ENCODE data around the gene FOXN3.

The FOXN3 gene

DNA sequence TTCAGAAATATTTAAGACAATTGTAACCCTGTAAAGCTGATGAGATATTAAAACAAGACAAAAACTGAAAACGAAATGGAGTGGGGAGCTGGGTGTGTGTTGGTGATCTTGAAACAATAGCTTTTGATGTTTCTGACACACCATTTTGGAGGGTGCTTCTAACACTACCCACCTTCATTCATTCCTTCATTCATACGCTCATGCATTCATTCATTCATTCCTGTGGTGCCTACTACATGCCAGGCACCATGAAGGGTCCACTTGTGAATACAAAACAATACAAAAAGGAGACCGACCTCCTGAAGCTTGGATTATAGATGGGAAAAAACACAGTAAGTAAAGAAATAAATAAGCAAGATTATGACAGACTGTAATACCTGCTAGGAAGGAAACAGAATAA, 60.5 kb downstream of the FOXN3 start:
- TF ChIP-seq, protein P1, sequence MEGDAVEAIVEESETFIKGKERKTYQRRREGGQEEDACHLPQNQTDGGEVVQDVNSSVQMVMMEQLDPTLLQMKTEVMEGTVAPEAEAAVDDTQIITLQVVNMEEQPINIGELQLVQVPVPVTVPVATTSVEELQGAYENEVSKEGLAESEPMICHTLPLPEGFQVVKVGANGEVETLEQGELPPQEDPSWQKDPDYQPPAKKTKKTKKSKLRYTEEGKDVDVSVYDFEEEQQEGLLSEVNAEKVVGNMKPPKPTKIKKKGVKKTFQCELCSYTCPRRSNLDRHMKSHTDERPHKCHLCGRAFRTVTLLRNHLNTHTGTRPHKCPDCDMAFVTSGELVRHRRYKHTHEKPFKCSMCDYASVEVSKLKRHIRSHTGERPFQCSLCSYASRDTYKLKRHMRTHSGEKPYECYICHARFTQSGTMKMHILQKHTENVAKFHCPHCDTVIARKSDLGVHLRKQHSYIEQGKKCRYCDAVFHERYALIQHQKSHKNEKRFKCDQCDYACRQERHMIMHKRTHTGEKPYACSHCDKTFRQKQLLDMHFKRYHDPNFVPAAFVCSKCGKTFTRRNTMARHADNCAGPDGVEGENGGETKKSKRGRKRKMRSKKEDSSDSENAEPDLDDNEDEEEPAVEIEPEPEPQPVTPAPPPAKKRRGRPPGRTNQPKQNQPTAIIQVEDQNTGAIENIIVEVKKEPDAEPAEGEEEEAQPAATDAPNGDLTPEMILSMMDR (conservative IDR thresholded peaks at IDR 0.05; ENCODE audit: low read depth), result no peak
- H3K27ac ChIP-seq, result no peak overlapping the region
- DNase-seq (ENCODE audit: low spot score), result no peak
- ChIA-PET POLR2A (ENCODE audit: low non-redundant PET) (no interaction called here), CTCF (no interaction called here)

DNA sequence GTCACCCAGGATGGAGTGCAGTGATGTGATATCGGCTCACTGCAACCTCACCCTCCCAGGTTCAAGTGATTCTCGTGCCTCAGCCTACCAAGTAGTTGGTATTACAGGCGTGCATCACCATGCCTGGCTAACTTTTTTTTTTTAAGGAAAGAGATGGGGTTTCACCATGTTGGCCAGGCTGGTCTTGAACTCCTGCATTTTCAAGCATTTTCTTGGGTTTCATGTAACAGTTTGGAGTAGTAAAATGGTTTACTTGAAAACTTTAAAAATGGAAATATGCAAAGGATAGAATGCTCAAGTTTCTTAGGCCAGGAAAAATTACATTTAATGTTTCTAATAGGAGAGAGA, 63.3 kb downstream of the FOXN3 start:
- DNase-seq (ENCODE audit: low spot score), result no peak
- ChIA-PET POLR2A (ENCODE audit: low non-redundant PET) (no interaction called here), CTCF (interaction anchor here (0.6 kb wide), 2 partner anchors 14 to 355 kb away, joined by 3 to 8 read pairs; no protein-coding TSS in a partner anchor)
- H3K27ac ChIP-seq, result no peak overlapping the region
- TF ChIP-seq, protein P1 (conservative IDR thresholded peaks at IDR 0.05; ENCODE audit: low read depth), result no peak

DNA sequence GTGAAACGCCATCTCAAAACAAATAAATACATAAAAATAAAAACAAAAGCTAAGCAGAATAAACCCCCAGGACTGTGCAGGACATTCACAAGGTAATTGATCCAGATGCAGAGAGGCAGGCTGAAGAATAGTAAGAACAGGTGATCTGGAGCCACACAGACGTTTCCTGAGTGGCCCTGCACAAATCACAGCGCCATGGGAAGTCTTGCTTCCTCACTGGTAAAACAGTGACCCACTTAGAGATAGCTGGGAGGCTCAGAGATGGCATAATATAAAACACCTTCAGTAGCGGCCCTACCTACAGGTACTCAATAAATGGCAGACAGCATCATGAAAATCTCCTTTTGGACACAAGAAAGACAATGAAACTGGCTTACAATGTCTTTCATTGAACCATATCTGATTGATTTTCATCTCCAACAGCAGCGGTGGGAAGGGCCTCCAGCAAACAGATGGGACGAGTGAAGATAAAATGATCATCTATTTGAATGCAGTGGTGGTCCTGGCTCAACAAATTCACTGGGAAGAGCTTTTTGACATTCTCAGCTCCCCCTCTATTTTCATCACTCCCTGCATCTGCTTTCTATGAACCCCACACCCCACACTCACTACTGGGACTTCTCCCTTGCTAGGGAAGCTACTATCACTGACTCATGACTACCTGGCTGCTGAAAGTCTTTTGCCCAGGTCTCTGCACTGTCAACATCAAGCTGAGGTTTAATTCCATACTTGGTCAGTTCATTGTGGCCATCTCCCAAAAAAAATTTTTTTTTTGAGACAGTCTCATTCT, 63.9 kb downstream of the FOXN3 start:
- TF ChIP-seq, protein P1 (conservative IDR thresholded peaks at IDR 0.05; ENCODE audit: low read depth), result no peak
- no peak for DNase-seq (ENCODE audit: low spot score)
- POLR2A ChIA-PET (ENCODE audit: low non-redundant PET), result no interaction called here
- H3K27ac ChIP-seq, result no peak overlapping the region
- CTCF ChIA-PET, result interaction anchor here (0.6 kb wide), 1 partner anchor 355 kb away, joined by 8 read pairs; no protein-coding TSS in a partner anchor

DNA sequence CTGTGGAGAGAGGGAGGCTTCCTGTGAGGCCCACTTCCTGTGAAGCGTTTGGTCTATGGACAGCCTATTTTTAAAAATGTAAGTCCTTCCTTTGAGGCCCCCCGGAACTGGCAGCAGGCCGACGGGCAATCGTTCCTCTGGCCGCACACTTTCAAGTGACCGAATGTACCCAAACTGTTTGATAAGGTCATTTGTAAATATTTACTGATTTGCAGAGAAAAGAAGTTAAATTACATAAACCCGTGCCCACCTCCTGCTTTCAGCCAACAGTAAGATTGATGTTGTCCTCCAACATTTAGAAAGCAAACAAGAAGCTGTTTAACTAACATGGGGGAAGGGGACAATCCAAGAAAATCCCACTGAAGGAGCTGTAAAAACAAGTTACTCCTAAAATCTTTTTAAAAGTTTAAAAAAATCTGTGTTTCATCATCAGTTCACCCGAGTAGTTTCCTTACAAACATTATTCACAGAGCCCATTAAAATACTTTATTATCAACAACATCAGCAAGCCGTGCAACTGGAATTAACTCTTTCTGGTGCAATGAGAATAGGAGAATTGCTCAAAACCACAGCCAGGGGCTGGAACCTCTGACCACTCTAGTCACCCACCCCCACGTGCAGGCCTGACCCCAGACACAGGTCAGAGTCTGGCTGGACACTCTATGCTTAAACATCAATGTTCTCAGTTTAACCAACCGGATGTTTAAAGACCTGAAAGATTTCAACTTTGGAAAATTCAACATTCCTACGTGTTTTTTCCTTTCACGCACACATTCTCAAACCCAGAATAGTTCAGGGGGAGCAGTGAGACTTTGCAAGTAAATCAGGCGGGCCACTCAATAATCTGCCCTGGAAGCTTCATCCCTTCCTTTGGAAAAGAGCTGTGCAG, 65.3 kb downstream of the FOXN3 start:
- TF ChIP-seq, protein P1 (conservative IDR thresholded peaks at IDR 0.05; ENCODE audit: low read depth), result no peak
- CTCF ChIA-PET, result no interaction called here
- DNase-seq (ENCODE audit: low spot score), result no peak
- POLR2A ChIA-PET (ENCODE audit: low non-redundant PET), result no interaction called here
- H3K27ac ChIP-seq, result no peak overlapping the region

DNA sequence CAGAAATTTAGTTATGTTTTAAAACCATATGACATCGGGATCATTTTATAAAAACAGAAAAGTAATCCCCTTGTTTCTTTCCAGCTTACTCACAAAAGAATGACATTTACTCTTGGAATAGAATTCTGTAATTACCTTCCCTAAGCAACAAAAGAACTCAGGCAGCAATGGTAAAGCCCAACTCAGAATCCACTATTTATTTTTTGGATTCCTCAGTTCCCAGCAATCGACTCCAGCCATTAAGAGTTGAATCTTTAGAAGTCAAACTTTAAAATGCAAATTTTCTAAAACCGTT, 65.9 kb downstream of the FOXN3 start:
- POLR2A ChIA-PET (ENCODE audit: low non-redundant PET), result no interaction called here
- no peak overlapping the region for H3K27ac ChIP-seq

DNA sequence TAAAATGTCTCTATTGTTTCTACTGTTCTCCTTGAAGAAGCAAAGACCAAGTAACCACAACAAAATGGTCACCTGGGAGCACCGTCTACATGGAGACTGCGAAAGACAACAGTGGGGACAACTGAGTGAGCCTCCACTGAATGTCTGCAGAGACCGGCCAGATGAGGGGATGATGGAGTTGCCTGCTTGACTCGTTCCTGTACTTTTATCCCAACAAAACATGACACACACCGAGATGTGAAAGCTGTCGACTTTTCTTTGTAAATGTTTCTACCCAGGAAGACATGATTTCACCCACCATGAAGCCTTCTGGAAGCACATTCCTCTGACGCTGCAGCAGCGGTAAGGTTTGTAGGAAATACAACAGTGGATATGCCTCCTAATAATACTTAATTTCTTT, 66.9 kb downstream of the FOXN3 start:
- POLR2A ChIA-PET (ENCODE audit: low non-redundant PET), result no interaction called here

More for the DNA sequence above, 65.9 kb downstream of the FOXN3 start:
- no peak for DNase-seq (ENCODE audit: low spot score)
- TF ChIP-seq, protein P1 (conservative IDR thresholded peaks at IDR 0.05; ENCODE audit: low read depth), result no peak
- CTCF ChIA-PET, result no interaction called here

More for the DNA sequence above, 66.9 kb downstream of the FOXN3 start:
- CTCF ChIA-PET, result no interaction called here
- DNase-seq (ENCODE audit: low spot score), result no peak
- no peak overlapping the region for H3K27ac ChIP-seq
- TF ChIP-seq, protein P1 (conservative IDR thresholded peaks at IDR 0.05; ENCODE audit: low read depth), result no peak
